ENCODE results near the gene UBALD1. TPM values are rescaled to one million over a fixed set of nuclear protein-coding genes. Genes with fewer than 3 reads are reported as not detected.

The UBALD1 gene
- total and polyA plus RNA-seq, 2 donors (not counting 3 experiments of a cell fraction or from before 2014, with no cell fraction given), result 24.8 to 41.6 TPM

DNA sequence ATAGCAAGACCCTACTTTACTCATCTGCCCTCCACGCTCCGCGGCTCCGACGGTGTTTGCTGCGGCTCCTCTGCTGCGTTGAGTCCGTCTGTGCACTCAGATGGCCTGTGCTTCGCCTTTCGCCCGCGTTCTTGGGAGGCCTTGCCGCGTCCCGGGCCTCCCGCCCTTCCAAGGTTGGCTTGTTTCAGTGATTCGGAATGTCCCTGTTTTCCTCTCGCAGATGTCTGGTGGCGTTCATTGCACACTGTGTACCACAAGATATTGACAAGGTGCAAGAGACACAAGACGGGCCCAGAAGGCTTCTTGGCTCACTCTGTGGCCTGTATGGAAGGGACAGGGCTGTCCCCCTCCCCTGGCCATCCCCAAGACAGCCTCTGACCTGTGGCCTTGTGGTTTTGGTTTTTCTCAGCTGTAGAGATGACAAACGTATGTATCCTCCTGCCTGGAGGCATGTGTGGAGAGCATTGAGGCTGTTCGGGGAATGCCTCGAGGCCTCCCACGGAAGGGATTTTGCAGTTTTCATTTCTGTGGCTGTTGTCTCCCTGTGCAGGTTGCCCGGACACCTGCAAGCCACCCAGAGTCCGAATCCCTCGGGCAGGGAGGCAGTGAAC lies 25.3 kb upstream of the UBALD1 start:
- dilution Hi-C loops (cut with MboI; ENCODE audit: extremely low pct_ligation_motif_present, low sequenced_read_pairs) (no loop called here), intact Hi-C loops (cut with micrococcal nuclease) (no loop called here)
- POLR2A ChIA-PET, result no interaction called here
- no peak overlapping the region for H3K4me2 ChIP-seq (ENCODE audit: insufficient read depth, low read length)
- peaks cover 47% of the 10 kb centered on the region for H3K79me2 ChIP-seq (ENCODE audit: control insufficient read depth, insufficient read depth, low read length)
- H3K9me3 ChIP-seq (replicated peaks; ENCODE audit: control insufficient read depth, insufficient read depth, low read length), result no peaks in the 10 kb centered on the region
- no peaks in the 10 kb centered on the region for H4K20me1 ChIP-seq (replicated peaks; ENCODE audit: control insufficient read depth, extremely low read depth, insufficient read depth, low read length)
- H3K9ac ChIP-seq (replicated peaks; ENCODE audit: extremely low read depth, insufficient read depth, low read length), result no peak overlapping the region
- no peak overlapping the region for H2AFZ ChIP-seq (ENCODE audit: low read depth, low read length)
- H3K36me3 ChIP-seq (ENCODE audit: control insufficient read depth in 2 of 2, extremely low read depth in 1 of 2, insufficient read depth in 2 of 2, low read length in 2 of 2), result peaks cover 0 to 4% of the 10 kb centered on the region in 2 experiments
- CTCF ChIA-PET, result no interaction called here
- DNase-seq (ENCODE audit: low read depth, low spot score), result no peak
- no peak for FAIRE-seq
- no peaks in the 10 kb centered on the region for H3K4me1 ChIP-seq (ENCODE audit: control insufficient read depth, extremely low read depth, insufficient read depth, low read length)
- no peak overlapping the region for H3K27ac ChIP-seq (ENCODE audit: insufficient read depth, low read depth, low read length)
- TF ChIP-seq POLR2A (IDR thresholded peaks at IDR 0.05; ENCODE audit: low read depth, low read length), result no peak
- no peak for TF ChIP-seq MYC (IDR thresholded peaks at IDR 0.05; ENCODE audit: low read depth, low read length)
- no peak for TF ChIP-seq EZH2 (IDR thresholded peaks at IDR 0.05; ENCODE audit: borderline replicate concordance, low read depth, low read length, severe bottlenecking)
- TF ChIP-seq FOS (IDR thresholded peaks at IDR 0.05; ENCODE audit: borderline replicate concordance, insufficient read depth, low read length), result no peak
- TF ChIP-seq, protein P1, sequence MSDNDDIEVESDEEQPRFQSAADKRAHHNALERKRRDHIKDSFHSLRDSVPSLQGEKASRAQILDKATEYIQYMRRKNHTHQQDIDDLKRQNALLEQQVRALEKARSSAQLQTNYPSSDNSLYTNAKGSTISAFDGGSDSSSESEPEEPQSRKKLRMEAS (IDR thresholded peaks at IDR 0.05; ENCODE audit: insufficient read depth, insufficient read length), result no peak
- TF ChIP-seq GATA2 (IDR thresholded peaks at IDR 0.05; ENCODE audit: insufficient read depth, insufficient read length, low read depth, low read length), result no peak
- TF ChIP-seq, protein P2, sequence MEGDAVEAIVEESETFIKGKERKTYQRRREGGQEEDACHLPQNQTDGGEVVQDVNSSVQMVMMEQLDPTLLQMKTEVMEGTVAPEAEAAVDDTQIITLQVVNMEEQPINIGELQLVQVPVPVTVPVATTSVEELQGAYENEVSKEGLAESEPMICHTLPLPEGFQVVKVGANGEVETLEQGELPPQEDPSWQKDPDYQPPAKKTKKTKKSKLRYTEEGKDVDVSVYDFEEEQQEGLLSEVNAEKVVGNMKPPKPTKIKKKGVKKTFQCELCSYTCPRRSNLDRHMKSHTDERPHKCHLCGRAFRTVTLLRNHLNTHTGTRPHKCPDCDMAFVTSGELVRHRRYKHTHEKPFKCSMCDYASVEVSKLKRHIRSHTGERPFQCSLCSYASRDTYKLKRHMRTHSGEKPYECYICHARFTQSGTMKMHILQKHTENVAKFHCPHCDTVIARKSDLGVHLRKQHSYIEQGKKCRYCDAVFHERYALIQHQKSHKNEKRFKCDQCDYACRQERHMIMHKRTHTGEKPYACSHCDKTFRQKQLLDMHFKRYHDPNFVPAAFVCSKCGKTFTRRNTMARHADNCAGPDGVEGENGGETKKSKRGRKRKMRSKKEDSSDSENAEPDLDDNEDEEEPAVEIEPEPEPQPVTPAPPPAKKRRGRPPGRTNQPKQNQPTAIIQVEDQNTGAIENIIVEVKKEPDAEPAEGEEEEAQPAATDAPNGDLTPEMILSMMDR (IDR thresholded peaks at IDR 0.05; ENCODE audit: extremely low read depth in 1 of 2, insufficient read depth in 1 of 2, low read depth in 1 of 2, low read length in 2 of 2), result no peak
- TF ChIP-seq JUN (IDR thresholded peaks at IDR 0.05; ENCODE audit: borderline replicate concordance, insufficient read depth, insufficient read length, low read depth), result no peak
- TF ChIP-seq POLR2AphosphoS5 (IDR thresholded peaks at IDR 0.05; ENCODE audit: insufficient read depth, low read depth, low read length), result no peak
- no peak overlapping the region for H3K4me3 ChIP-seq (replicated peaks in 1 of 3; ENCODE audit: insufficient read depth in 1 of 3, low read depth in 1 of 3, low read length in 3 of 3)
- H3K27me3 ChIP-seq (ENCODE audit: control insufficient read depth in 2 of 2, insufficient read depth in 2 of 2, low read length in 2 of 2), result no peaks in the 10 kb centered on the region
- H3K9me1 ChIP-seq (replicated peaks; ENCODE audit: control insufficient read depth, extremely low read depth, insufficient read depth, low read length), result no peaks in the 10 kb centered on the region
- no TSS peak for BruUV-seq (replicated peaks)
